ENCODE data around the gene PDE4B.

PDE4B gene

DNA sequence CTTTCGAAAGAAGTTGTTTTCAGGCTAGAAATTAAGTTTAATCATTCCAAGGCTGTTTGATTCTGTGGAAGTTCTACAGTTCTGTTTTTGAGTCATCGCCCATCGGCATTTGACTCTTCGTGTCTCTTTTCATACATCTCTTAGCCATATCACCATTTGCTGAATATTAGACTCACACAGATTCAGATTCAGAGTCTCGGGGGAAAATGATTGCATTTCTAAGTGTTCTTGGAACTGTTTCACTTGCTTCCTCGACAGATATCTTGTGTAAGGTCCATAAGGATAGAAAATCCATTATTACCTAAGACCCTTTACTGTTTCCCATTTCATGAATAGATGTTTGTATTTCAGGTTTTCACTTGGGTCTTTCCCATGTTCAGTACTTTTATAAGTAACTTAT, 504.3 kb downstream of the PDE4B start:
- H3K9ac ChIP-seq = no peak overlapping the region
- no peaks in the 10 kb centered on the region for H4K20me1 ChIP-seq (ENCODE audit: insufficient read depth)
- peaks cover 19% of the 10 kb centered on the region for H3K4me1 ChIP-seq (ENCODE audit: low read depth, poor library complexity, severe bottlenecking)
- TF ChIP-seq, protein P1, sequence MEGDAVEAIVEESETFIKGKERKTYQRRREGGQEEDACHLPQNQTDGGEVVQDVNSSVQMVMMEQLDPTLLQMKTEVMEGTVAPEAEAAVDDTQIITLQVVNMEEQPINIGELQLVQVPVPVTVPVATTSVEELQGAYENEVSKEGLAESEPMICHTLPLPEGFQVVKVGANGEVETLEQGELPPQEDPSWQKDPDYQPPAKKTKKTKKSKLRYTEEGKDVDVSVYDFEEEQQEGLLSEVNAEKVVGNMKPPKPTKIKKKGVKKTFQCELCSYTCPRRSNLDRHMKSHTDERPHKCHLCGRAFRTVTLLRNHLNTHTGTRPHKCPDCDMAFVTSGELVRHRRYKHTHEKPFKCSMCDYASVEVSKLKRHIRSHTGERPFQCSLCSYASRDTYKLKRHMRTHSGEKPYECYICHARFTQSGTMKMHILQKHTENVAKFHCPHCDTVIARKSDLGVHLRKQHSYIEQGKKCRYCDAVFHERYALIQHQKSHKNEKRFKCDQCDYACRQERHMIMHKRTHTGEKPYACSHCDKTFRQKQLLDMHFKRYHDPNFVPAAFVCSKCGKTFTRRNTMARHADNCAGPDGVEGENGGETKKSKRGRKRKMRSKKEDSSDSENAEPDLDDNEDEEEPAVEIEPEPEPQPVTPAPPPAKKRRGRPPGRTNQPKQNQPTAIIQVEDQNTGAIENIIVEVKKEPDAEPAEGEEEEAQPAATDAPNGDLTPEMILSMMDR (conservative IDR thresholded peaks at IDR 0.05; ENCODE audit: low read depth, low read length) = no peak
- H3K4me3 ChIP-seq (IDR thresholded peaks at IDR 0.05; ENCODE audit: insufficient read depth, low read depth, low read length) = no peak overlapping the region
- H3K27me3 ChIP-seq (ENCODE audit: insufficient read depth, low read depth) = no peaks in the 10 kb centered on the region
- no peak overlapping the region for H3K4me2 ChIP-seq
- H2AFZ ChIP-seq (ENCODE audit: low read depth) = no peak overlapping the region
- H3K36me3 ChIP-seq (ENCODE audit: insufficient read depth) = no peaks in the 10 kb centered on the region
- no peaks in the 10 kb centered on the region for H3K79me2 ChIP-seq (ENCODE audit: insufficient read depth, low read depth)
- no peak overlapping the region for H3K27ac ChIP-seq

DNA sequence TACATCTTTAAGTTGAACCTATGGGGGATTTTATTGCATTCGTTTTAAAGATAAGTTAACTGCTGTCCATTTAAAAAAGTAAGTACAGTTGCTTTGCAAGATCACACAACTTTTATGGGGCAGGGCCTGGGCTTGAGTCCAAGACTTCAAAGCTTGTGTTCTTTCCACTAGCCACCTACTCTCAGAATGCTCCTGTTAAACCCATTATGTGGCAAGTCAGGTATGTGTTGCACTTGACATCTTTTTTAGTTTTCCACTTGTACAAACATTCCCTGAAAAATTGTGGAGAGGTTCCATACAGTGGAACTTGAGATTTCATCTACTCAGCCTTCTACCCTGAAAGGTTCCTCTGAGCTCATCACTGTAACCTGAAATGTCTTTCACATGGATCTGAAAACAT, 505.8 kb downstream of the PDE4B start:
- Histone ChIP-seq H3K9ac (no peak overlapping the region), H3K79me2 (ENCODE audit: insufficient read depth, low read depth) (no peaks in the 10 kb centered on the region), H3K4me2 (no peak overlapping the region), H3K36me3 (ENCODE audit: insufficient read depth) (no peaks in the 10 kb centered on the region), H2AFZ (ENCODE audit: low read depth) (no peak overlapping the region), H3K4me1 (ENCODE audit: low read depth, poor library complexity, severe bottlenecking) (peaks cover 31% of the 10 kb centered on the region), H3K27ac (no peak overlapping the region), H4K20me1 (ENCODE audit: insufficient read depth) (no peaks in the 10 kb centered on the region), H3K4me3 (IDR thresholded peaks at IDR 0.05; ENCODE audit: insufficient read depth, low read depth, low read length) (no peak overlapping the region), H3K27me3 (ENCODE audit: insufficient read depth, low read depth) (no peaks in the 10 kb centered on the region)
- TF ChIP-seq, protein P1 (conservative IDR thresholded peaks at IDR 0.05; ENCODE audit: low read depth, low read length) = no peak

DNA sequence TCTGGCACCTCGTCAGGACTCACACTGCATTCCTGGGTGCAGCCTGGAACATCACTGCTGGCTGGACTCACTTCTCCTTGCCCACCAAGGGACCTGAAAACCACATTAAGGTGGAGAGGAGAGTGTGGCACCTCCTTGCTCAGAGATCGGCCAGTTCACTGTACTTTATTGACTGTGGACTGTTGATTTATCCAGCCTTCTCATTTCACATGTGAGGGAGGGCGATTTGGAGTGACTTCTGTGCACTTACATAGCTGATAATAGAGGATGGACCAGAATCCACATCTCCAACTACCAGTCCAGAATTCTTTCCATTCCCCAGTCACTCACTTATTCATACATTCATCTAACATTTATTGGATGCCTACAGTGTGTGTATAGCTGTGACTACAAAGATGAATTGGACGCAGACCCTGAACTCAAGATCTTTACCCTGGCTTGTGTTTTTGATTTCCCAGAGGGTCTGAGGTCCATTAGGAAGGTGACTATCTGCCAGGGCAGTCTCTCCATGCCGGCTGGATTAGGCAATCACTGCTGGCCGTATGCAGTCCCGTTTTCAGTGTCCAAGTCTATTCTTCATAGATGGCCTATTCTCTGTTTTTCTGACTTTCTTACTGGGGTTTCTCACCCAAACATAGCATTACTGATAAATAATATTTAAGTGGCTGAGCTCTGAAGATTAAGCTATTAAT, 507.7 kb downstream of the PDE4B start:
- H3K27me3 ChIP-seq (ENCODE audit: insufficient read depth, low read depth) = no peaks in the 10 kb centered on the region
- H3K9ac ChIP-seq = peak overlapping the region; percentile 47
- H2AFZ ChIP-seq (ENCODE audit: low read depth) = peak overlapping the region; percentile 69
- peaks cover 50% of the 10 kb centered on the region for H3K4me1 ChIP-seq (ENCODE audit: low read depth, poor library complexity, severe bottlenecking)
- no peaks in the 10 kb centered on the region for H4K20me1 ChIP-seq (ENCODE audit: insufficient read depth)
- TF ChIP-seq, protein P1 (conservative IDR thresholded peaks at IDR 0.05; ENCODE audit: low read depth, low read length) = no peak
- no peak overlapping the region for H3K4me3 ChIP-seq (IDR thresholded peaks at IDR 0.05; ENCODE audit: insufficient read depth, low read depth, low read length)
- H3K4me2 ChIP-seq = peak overlapping the region; percentile 57
- H3K27ac ChIP-seq = peak overlapping the region; percentile 64
- no peaks in the 10 kb centered on the region for H3K79me2 ChIP-seq (ENCODE audit: insufficient read depth, low read depth)
- no peaks in the 10 kb centered on the region for H3K36me3 ChIP-seq (ENCODE audit: insufficient read depth)

DNA sequence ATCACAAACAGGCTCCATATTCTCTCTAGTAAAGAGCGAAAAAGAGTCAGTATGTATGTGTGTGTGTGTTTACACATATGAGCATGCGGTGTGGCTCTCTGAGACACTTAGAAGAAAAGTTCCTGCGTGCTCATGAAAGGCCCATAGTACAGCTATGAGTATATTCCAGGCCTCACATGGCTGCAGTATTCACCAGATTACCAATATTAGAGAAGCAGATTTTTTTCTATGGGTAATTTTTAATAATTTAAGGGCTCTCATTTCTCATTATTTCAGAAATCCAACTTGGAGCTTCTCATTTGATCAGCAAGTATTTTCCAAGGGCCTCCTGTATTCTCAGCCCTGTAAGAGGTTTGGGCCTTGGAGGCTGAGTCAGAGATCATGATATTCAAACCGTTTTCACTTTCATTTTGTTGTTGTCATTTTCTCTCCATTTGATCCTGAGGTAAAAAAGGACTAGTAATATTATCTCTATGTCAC, 508.3 kb downstream of the PDE4B start:
- Histone ChIP-seq H3K27ac (peak overlapping the region; percentile 64), H3K79me2 (ENCODE audit: insufficient read depth, low read depth) (no peaks in the 10 kb centered on the region), H3K4me2 (peak overlapping the region; percentile 57), H3K4me1 (ENCODE audit: low read depth, poor library complexity, severe bottlenecking) (peaks cover 56% of the 10 kb centered on the region), H3K36me3 (ENCODE audit: insufficient read depth) (no peaks in the 10 kb centered on the region), H4K20me1 (ENCODE audit: insufficient read depth) (no peaks in the 10 kb centered on the region), H3K27me3 (ENCODE audit: insufficient read depth, low read depth) (no peaks in the 10 kb centered on the region), H3K4me3 (IDR thresholded peaks at IDR 0.05; ENCODE audit: insufficient read depth, low read depth, low read length) (no peak overlapping the region), H3K9ac (peak overlapping the region; percentile 47), H2AFZ (ENCODE audit: low read depth) (peak overlapping the region; percentile 69)
- TF ChIP-seq, protein P1 (conservative IDR thresholded peaks at IDR 0.05; ENCODE audit: low read depth, low read length) = no peak

All from KMS-11 (cell line).